ENCODE measurements around the gene DOCK4. TPM values are rescaled to one million over a fixed set of nuclear protein-coding genes. Genes with fewer than 3 reads are reported as not detected.

DOCK4 gene
- total RNA-seq, 1 experiment from 2014 or later = 4.9 TPM

DNA sequence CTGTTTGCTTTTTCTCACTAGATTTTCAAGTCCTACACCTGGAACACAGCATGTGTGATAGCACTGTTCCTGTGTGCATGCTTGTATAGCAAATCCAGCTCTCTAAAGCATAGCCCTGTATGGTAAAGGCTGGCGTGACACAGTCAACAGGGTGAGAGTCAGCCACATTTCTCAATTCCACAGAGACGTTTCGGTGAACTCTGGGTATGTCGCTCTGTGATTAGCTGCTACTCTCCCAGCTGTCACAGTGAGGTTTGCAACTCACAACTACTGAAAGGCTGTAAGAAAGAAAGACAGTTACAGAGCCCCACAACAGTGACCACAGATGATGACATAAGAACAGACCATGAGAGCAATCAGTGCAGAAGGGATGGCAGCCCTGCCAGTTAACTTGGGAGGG is 473.3 kb downstream of the DOCK4 start:
- H4K20me1 ChIP-seq (ENCODE audit: control insufficient read depth, insufficient read depth, insufficient read length) = no peaks in the 10 kb centered on the region
- no peak overlapping the region for H3K4me3 Mint-ChIP-seq

More for the DNA sequence above, 473.3 kb downstream of the DOCK4 start:
- no peak overlapping the region for H3T11ph ChIP-seq (ENCODE audit: low read length)
- WGBS (ENCODE audit: extremely low coverage, insufficient read length, low lambda C conversion rate) = no CpG with 5 or more reads among the region's 4 CpGs
- Mint-ChIP-seq H3K27me3 (ENCODE audit: low read depth) (no peaks in the 10 kb centered on the region), H3K4me1 (peaks cover under 1 to 7% of the 10 kb centered on the region in 2 experiments; a peak in 2 of 4 replicates), H3K36me3 (ENCODE audit: insufficient read depth in 1 of 3, low read depth in 3 of 3) (peaks cover 0 to 6% (median 0%) of the 10 kb centered on the region in 3 experiments; a peak in 3 of 7 replicates), H3K9me3 (no peaks in the 10 kb centered on the region), H3K27ac (peak overlapping the region in 1 of 3 experiments; percentile 25; a peak in 1 of 7 replicates)
- H2BK20ac ChIP-seq (ENCODE audit: low read depth, low read length, poor library complexity, severe bottlenecking) = no peak overlapping the region
- H3K27me3 ChIP-seq (ENCODE audit: insufficient read depth, low read length) = no peaks in the 10 kb centered on the region
- no peak overlapping the region for H2BK12ac ChIP-seq (ENCODE audit: insufficient read length, low read depth, low read length)
- no peak for DNase-seq
- no peak overlapping the region for H4K5ac ChIP-seq (ENCODE audit: insufficient read length, low read depth, low read length)
- no peak overlapping the region for H3K18ac ChIP-seq (ENCODE audit: insufficient read length, low read depth, low read length)
- no peak overlapping the region for H3K14ac ChIP-seq (ENCODE audit: insufficient read depth, low read length)
- no peak overlapping the region for H2BK120ac ChIP-seq (ENCODE audit: low read depth, low read length, poor library complexity, severe bottlenecking)
- TF ChIP-seq, protein P1, sequence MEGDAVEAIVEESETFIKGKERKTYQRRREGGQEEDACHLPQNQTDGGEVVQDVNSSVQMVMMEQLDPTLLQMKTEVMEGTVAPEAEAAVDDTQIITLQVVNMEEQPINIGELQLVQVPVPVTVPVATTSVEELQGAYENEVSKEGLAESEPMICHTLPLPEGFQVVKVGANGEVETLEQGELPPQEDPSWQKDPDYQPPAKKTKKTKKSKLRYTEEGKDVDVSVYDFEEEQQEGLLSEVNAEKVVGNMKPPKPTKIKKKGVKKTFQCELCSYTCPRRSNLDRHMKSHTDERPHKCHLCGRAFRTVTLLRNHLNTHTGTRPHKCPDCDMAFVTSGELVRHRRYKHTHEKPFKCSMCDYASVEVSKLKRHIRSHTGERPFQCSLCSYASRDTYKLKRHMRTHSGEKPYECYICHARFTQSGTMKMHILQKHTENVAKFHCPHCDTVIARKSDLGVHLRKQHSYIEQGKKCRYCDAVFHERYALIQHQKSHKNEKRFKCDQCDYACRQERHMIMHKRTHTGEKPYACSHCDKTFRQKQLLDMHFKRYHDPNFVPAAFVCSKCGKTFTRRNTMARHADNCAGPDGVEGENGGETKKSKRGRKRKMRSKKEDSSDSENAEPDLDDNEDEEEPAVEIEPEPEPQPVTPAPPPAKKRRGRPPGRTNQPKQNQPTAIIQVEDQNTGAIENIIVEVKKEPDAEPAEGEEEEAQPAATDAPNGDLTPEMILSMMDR (conservative IDR thresholded peaks at IDR 0.05) = no peak
- H3K23me2 ChIP-seq (ENCODE audit: insufficient read length, low read depth, low read length, poor library complexity, severe bottlenecking) = no peaks in the 10 kb centered on the region
- H4K8ac ChIP-seq (replicated peaks; ENCODE audit: insufficient read length, low read depth, low read length) = no peak overlapping the region
- H2BK5ac ChIP-seq (ENCODE audit: insufficient read length, low read length) = no peak overlapping the region
- no peak overlapping the region for H3K4me2 ChIP-seq (ENCODE audit: insufficient read depth, insufficient read length, low read length)
- H2BK15ac ChIP-seq (ENCODE audit: low read depth, low read length) = no peak overlapping the region
- no peaks in the 10 kb centered on the region for H3K79me1 ChIP-seq (ENCODE audit: insufficient read depth, low read depth, low read length, poor library complexity, severe bottlenecking)
- H3K4me1 ChIP-seq (ENCODE audit: insufficient read depth, low read length) = no peaks in the 10 kb centered on the region
- no peak overlapping the region for H3K27ac ChIP-seq (ENCODE audit: insufficient read length, low read depth, low read length)
- H3K9ac ChIP-seq (ENCODE audit: extremely low read depth, insufficient read length, low read length) = no peak overlapping the region
- H3K79me2 ChIP-seq (ENCODE audit: insufficient read depth, low read length) = no peaks in the 10 kb centered on the region
- no peak overlapping the region for H2AFZ ChIP-seq (ENCODE audit: low read length)
- no peaks in the 10 kb centered on the region for H3K9me3 ChIP-seq (ENCODE audit: control insufficient read depth, low read depth, low read length)
- no peak overlapping the region for H3K4ac ChIP-seq (ENCODE audit: low read depth, low read length)
- H3K56ac ChIP-seq (ENCODE audit: insufficient read length, low read depth, low read length) = no peak overlapping the region
- H3K23ac ChIP-seq (ENCODE audit: insufficient read length, low read depth, low read length) = no peak overlapping the region
- no peak overlapping the region for H2AK5ac ChIP-seq (ENCODE audit: insufficient read length, low read length)
- H4K91ac ChIP-seq (ENCODE audit: insufficient read length, low read depth, low read length) = no peak overlapping the region
